GM23338 (cell line): Measurements from ENCODE around the gene IRS4. TPM values are rescaled to one million over a fixed set of nuclear protein-coding genes. Genes with fewer than 3 reads are reported as not detected.

ENCODE experiments used
- EZH2phosphoT487 ChIP-seq: fragments of 200-600 bp; sonication (generic); IDR thresholded peaks from one replicate; pipeline ENCODE4 v1.8.1; 2018; ENCODE audit warnings: antibody characterized with exemption; ENCODE audit not compliant: unreplicated experiment
- JUNB ChIP-seq: IDR thresholded peaks from one replicate; pipeline ENCODE4 v1.6.1; 2016; ENCODE audit warnings: antibody characterized with exemption; ENCODE audit not compliant: unreplicated experiment
- NANOG ChIP-seq: IDR thresholded peaks from 2 replicates; pipeline ENCODE4 v1.6.1; 2016; ENCODE audit warnings: antibody characterized with exemption, borderline replicate concordance
- POLR2AphosphoS5 ChIP-seq: IDR thresholded peaks from 2 replicates; pipeline ENCODE4 v1.6.1; 2016; ENCODE audit warnings: antibody characterized with exemption, low read depth
- STAT1 ChIP-seq: IDR thresholded peaks from one replicate; pipeline ENCODE4 v1.6.1; 2016; ENCODE audit warnings: antibody characterized with exemption; ENCODE audit not compliant: unreplicated experiment
- ZNF331 ChIP-seq: fragments of 250-450 bp; sonication (Bioruptor Pico); IDR thresholded peaks from 2 replicates; pipeline ENCODE4 v1.5.0; 2020; ENCODE audit warnings: low read depth, mild to moderate bottlenecking, moderate library complexity
- polyA plus RNA-seq: library from polyadenylated mRNA; unstranded; fragments of >200 nt; fragmentation: Nextera tagmentation; extraction: Ambion mirVana; gene quantifications from 2 replicates; pipeline ENCODE4 v1.2.1, GENCODE V29; 2016
- total RNA-seq: library from RNA; depleted of rRNA; stranded (reverse); fragments of >200 nt; shearing (Covaris generic); gene quantifications from 2 replicates; pipeline ENCODE4 v1.2.3, GENCODE V29; 2014
- TF ChIP-seq, protein P1 (sequence below): fragments of 250-450 bp; sonication (Bioruptor Pico); IDR thresholded peaks from 2 replicates; pipeline ENCODE4 v1.5.0; 2020; ENCODE audit warnings: mild to moderate bottlenecking, moderate library complexity
- TF ChIP-seq, protein P2 (sequence below): IDR thresholded peaks from one replicate; pipeline ENCODE4 v1.6.1; 2018; ENCODE audit warnings: antibody characterized with exemption; ENCODE audit not compliant: unreplicated experiment

IRS4 gene
- total and polyA plus RNA-seq, 2 experiments from 2014 or later, result 1.3 to 15.2 TPM

- TF ChIP-seq, protein P1, sequence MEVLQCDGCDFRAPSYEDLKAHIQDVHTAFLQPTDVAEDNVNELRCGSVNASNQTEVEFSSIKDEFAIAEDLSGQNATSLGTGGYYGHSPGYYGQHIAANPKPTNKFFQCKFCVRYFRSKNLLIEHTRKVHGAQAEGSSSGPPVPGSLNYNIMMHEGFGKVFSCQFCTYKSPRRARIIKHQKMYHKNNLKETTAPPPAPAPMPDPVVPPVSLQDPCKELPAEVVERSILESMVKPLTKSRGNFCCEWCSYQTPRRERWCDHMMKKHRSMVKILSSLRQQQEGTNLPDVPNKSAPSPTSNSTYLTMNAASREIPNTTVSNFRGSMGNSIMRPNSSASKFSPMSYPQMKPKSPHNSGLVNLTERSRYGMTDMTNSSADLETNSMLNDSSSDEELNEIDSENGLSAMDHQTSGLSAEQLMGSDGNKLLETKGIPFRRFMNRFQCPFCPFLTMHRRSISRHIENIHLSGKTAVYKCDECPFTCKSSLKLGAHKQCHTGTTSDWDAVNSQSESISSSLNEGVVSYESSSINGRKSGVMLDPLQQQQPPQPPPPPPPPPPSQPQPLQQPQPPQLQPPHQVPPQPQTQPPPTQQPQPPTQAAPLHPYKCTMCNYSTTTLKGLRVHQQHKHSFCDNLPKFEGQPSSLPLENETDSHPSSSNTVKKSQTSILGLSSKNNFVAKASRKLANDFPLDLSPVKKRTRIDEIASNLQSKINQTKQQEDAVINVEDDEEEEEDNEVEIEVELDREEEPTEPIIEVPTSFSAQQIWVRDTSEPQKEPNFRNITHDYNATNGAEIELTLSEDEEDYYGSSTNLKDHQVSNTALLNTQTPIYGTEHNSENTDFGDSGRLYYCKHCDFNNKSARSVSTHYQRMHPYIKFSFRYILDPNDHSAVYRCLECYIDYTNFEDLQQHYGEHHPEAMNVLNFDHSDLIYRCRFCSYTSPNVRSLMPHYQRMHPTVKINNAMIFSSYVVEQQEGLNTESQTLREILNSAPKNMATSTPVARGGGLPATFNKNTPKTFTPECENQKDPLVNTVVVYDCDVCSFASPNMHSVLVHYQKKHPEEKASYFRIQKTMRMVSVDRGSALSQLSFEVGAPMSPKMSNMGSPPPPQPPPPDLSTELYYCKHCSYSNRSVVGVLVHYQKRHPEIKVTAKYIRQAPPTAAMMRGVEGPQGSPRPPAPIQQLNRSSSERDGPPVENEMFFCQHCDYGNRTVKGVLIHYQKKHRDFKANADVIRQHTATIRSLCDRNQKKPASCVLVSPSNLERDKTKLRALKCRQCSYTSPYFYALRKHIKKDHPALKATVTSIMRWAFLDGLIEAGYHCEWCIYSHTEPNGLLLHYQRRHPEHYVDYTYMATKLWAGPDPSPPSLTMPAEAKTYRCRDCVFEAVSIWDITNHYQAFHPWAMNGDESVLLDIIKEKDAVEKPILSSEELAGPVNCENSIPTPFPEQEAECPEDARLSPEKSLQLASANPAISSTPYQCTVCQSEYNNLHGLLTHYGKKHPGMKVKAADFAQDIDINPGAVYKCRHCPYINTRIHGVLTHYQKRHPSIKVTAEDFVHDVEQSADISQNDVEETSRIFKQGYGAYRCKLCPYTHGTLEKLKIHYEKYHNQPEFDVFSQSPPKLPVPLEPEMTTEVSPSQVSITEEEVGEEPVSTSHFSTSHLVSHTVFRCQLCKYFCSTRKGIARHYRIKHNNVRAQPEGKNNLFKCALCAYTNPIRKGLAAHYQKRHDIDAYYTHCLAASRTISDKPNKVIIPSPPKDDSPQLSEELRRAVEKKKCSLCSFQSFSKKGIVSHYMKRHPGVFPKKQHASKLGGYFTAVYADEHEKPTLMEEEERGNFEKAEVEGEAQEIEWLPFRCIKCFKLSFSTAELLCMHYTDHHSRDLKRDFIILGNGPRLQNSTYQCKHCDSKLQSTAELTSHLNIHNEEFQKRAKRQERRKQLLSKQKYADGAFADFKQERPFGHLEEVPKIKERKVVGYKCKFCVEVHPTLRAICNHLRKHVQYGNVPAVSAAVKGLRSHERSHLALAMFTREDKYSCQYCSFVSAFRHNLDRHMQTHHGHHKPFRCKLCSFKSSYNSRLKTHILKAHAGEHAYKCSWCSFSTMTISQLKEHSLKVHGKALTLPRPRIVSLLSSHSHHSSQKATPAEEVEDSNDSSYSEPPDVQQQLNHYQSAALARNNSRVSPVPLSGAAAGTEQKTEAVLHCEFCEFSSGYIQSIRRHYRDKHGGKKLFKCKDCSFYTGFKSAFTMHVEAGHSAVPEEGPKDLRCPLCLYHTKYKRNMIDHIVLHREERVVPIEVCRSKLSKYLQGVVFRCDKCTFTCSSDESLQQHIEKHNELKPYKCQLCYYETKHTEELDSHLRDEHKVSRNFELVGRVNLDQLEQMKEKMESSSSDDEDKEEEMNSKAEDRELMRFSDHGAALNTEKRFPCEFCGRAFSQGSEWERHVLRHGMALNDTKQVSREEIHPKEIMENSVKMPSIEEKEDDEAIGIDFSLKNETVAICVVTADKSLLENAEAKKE, result no peak
- TF ChIP-seq NANOG (no peak), ZNF331 (CRISPR knock-in tag) (no peak), EZH2phosphoT487 (no peak), STAT1 (no peak), JUNB (no peak), POLR2AphosphoS5 (no peak)
- TF ChIP-seq, protein P2, sequence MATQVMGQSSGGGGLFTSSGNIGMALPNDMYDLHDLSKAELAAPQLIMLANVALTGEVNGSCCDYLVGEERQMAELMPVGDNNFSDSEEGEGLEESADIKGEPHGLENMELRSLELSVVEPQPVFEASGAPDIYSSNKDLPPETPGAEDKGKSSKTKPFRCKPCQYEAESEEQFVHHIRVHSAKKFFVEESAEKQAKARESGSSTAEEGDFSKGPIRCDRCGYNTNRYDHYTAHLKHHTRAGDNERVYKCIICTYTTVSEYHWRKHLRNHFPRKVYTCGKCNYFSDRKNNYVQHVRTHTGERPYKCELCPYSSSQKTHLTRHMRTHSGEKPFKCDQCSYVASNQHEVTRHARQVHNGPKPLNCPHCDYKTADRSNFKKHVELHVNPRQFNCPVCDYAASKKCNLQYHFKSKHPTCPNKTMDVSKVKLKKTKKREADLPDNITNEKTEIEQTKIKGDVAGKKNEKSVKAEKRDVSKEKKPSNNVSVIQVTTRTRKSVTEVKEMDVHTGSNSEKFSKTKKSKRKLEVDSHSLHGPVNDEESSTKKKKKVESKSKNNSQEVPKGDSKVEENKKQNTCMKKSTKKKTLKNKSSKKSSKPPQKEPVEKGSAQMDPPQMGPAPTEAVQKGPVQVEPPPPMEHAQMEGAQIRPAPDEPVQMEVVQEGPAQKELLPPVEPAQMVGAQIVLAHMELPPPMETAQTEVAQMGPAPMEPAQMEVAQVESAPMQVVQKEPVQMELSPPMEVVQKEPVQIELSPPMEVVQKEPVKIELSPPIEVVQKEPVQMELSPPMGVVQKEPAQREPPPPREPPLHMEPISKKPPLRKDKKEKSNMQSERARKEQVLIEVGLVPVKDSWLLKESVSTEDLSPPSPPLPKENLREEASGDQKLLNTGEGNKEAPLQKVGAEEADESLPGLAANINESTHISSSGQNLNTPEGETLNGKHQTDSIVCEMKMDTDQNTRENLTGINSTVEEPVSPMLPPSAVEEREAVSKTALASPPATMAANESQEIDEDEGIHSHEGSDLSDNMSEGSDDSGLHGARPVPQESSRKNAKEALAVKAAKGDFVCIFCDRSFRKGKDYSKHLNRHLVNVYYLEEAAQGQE, result no peak
Measured at GRCh38 chrX:108726748-108727147, 9.6 kb downstream of the IRS4 start (continued).
